H1 (cell line): Measurements from ENCODE around the gene MUS81. TPM values are rescaled to one million over a fixed set of nuclear protein-coding genes. Genes with fewer than 3 reads are reported as not detected.
A peak's percentile ranks its signal among the peaks of the same experiment; 100 is the strongest.

Experiments
- CTCF ChIA-PET: fragments of 300-600 bp; sonication (Branson Sonifier 250); formaldehyde crosslinking; loops from one replicate; lab custom pipeline; 2021; ENCODE audit not compliant: partially characterized antibody; lab: Charles Lee
- POLR2A ChIA-PET: fragments of 300-600 bp; sonication (Branson Sonifier 250); formaldehyde crosslinking; loops from one replicate; lab custom pipeline; 2021; ENCODE audit warnings: inconsistent platforms; ENCODE audit not compliant: partially characterized antibody; lab: Charles Lee
- DNase-seq, 2 experiments: peaks; one replicate each; pipeline versions ENCODE4 v3.0.0 to v3.0.0-alpha.2; 2010 to 2022; ENCODE audit warnings: low spot score in 2 of 2, low read depth in 1 of 2, mixed read lengths in 1 of 2
- FAIRE-seq: peaks from 2 replicates; lab custom pipeline; 2011; peaks lifted over from hg19 to GRCh38; lab: Jason Lieb, UNC
- H2AFZ ChIP-seq: 2 replicates; pipeline ENCODE4 v1.8.1; 2012; ENCODE audit warnings: low read length, inconsistent platforms
- H2AK5ac ChIP-seq: 2 replicates; pipeline ENCODE4 v1.6.1; 2013; ENCODE audit warnings: low read depth, low read length
- H2BK120ac ChIP-seq: replicated peaks from 2 replicates; pipeline ENCODE3; 2013; ENCODE audit warnings: low read depth, low read length, inconsistent platforms
- H2BK12ac ChIP-seq: 2 replicates; pipeline ENCODE4 v1.6.1; 2013; ENCODE audit warnings: low read depth, low read length
- H2BK15ac ChIP-seq: 2 replicates; pipeline ENCODE4 v1.6.1; 2013; ENCODE audit warnings: low read length
- H2BK20ac ChIP-seq: 2 replicates; pipeline ENCODE4 v1.6.1; 2013; ENCODE audit warnings: low read length
- H2BK5ac ChIP-seq: 2 replicates; pipeline ENCODE4 v1.6.1; 2013; ENCODE audit warnings: low read depth, low read length
- H3K14ac ChIP-seq: 2 replicates; pipeline ENCODE4 v1.6.1; 2013; ENCODE audit warnings: inconsistent platforms; ENCODE audit not compliant: insufficient read length
- H3K18ac ChIP-seq: 2 replicates; pipeline ENCODE4 v1.6.1; 2013; ENCODE audit warnings: low read length; ENCODE audit errors: extremely low read depth
- H3K23ac ChIP-seq: 2 replicates; pipeline ENCODE4 v1.6.1; 2013; ENCODE audit warnings: inconsistent platforms; ENCODE audit not compliant: insufficient read length
- H3K23me2 ChIP-seq: 2 replicates; pipeline ENCODE4 v1.6.1; 2013; ENCODE audit warnings: low read depth, low read length
- H3K27ac ChIP-seq: 2 replicates; pipeline ENCODE4 v1.6.1; 2011; ENCODE audit warnings: low read depth, low read length, inconsistent platforms
- H3K27me3 ChIP-seq, 4 experiments: replicated peaks in 1 of 4; 1 replicate in 1 of 4; 2 replicates in 3 of 4; pipeline versions ENCODE4 v1.6.1 to v1.8.1; 2011 to 2013; ENCODE audit warnings: low read length in 3 of 4, mild to moderate bottlenecking in 3 of 4, inconsistent platforms in 2 of 4, mixed read lengths in 2 of 4, moderate library complexity in 1 of 4; ENCODE audit not compliant: control insufficient read depth in 3 of 4, insufficient read depth in 3 of 4; ENCODE audit errors: extremely low read depth in 1 of 4
- H3K36me3 ChIP-seq, 4 experiments: 2 replicates each; pipeline versions ENCODE4 v1.6.1 to v1.8.1; 2011 to 2013; ENCODE audit warnings: mild to moderate bottlenecking in 4 of 4, low read length in 3 of 4, moderate library complexity in 2 of 4, control low read depth in 1 of 4, inconsistent platforms in 1 of 4; ENCODE audit not compliant: insufficient read depth in 4 of 4, control insufficient read depth in 2 of 4
- H3K4ac ChIP-seq: replicated peaks from 2 replicates; pipeline ENCODE3; 2013; ENCODE audit warnings: low read length, low read depth, mixed read lengths, inconsistent platforms; ENCODE audit not compliant: insufficient read length
- H3K4me1 ChIP-seq, 4 experiments: replicated peaks in 1 of 4; 1 replicate in 1 of 4; 2 replicates in 3 of 4; pipeline versions ENCODE4 v1.6.1 to v1.8.1; 2011 to 2013; ENCODE audit warnings: low read length in 3 of 4, inconsistent platforms in 2 of 4, mixed read lengths in 1 of 4; ENCODE audit not compliant: insufficient read depth in 4 of 4, control insufficient read depth in 3 of 4
- H3K4me2 ChIP-seq, 2 experiments: 2 replicates each; pipeline versions ENCODE4 v1.6.1 to v1.8.1; 2011 to 2013; ENCODE audit warnings: low read depth in 2 of 2, low read length in 2 of 2, control low read depth in 1 of 2, inconsistent platforms in 1 of 2, mild to moderate bottlenecking in 1 of 2; ENCODE audit not compliant: insufficient read depth in 1 of 2
- H3K4me3 ChIP-seq, 4 experiments: fragments of 200-600, 300-600 bp in 1 of 4; sonication (generic), shearing (Covaris generic), sonication (Bioruptor Twin) in 1 of 4; 2 replicates each; pipeline versions ENCODE4 v1.5.1 to v1.8.1; 2011 to 2016; ENCODE audit warnings: low read length in 4 of 4, low read depth in 3 of 4, control low read depth in 2 of 4, inconsistent platforms in 2 of 4, mild to moderate bottlenecking in 2 of 4, mixed read lengths in 1 of 4, moderate library complexity in 1 of 4; ENCODE audit not compliant: insufficient read depth in 2 of 4; ENCODE audit errors: extremely low read depth in 1 of 4
- H3K56ac ChIP-seq: replicated peaks from 2 replicates; pipeline ENCODE3; 2013; ENCODE audit warnings: low read depth, mild to moderate bottlenecking, mixed read lengths, low read length, inconsistent platforms; ENCODE audit not compliant: insufficient read length
- H3K79me1 ChIP-seq: 2 replicates; pipeline ENCODE4 v1.6.1; 2013; ENCODE audit warnings: low read depth, low read length, control low read depth
- H3K79me2 ChIP-seq, 2 experiments: 2 replicates each; pipeline versions ENCODE4 v1.6.1 to v1.8.1; 2012 to 2013; ENCODE audit warnings: low read length in 2 of 2, mild to moderate bottlenecking in 2 of 2, inconsistent platforms in 1 of 2; ENCODE audit not compliant: insufficient read depth in 2 of 2, control insufficient read depth in 1 of 2
- H3K9ac ChIP-seq, 4 experiments: replicated peaks in 1 of 4; 1 replicate in 1 of 4; 2 replicates in 3 of 4; pipeline versions ENCODE4 v1.6.1 to v1.8.1; 2011 to 2013; ENCODE audit warnings: low read depth in 3 of 4, low read length in 3 of 4, control low read depth in 2 of 4, mild to moderate bottlenecking in 2 of 4, moderate library complexity in 2 of 4, inconsistent platforms in 1 of 4; ENCODE audit errors: extremely low read depth in 1 of 4
- H3K9me3 ChIP-seq, 2 experiments: 2 replicates each; pipeline versions ENCODE4 v1.6.1 to v1.8.1; 2012 to 2013; ENCODE audit warnings: mild to moderate bottlenecking in 2 of 2, moderate library complexity in 2 of 2, control low read depth in 1 of 2, inconsistent platforms in 1 of 2, low read depth in 1 of 2, low read length in 1 of 2, mixed read lengths in 1 of 2; ENCODE audit not compliant: insufficient read depth in 2 of 2
- H4K20me1 ChIP-seq, 2 experiments: replicated peaks in 1 of 2; 2 replicates each; pipeline versions ENCODE3 to v1.8.1; 2011 to 2013; ENCODE audit warnings: inconsistent platforms in 2 of 2, low read length in 2 of 2, mild to moderate bottlenecking in 1 of 2; ENCODE audit not compliant: insufficient read depth in 2 of 2, control insufficient read depth in 1 of 2
- H4K5ac ChIP-seq: 2 replicates; pipeline ENCODE4 v1.6.1; 2013; ENCODE audit warnings: low read length, low read depth, mixed read lengths, inconsistent platforms; ENCODE audit not compliant: insufficient read length
- H4K8ac ChIP-seq: 2 replicates; pipeline ENCODE4 v1.8.0; 2013; ENCODE audit warnings: mild to moderate bottlenecking, moderate library complexity, low read length, inconsistent platforms; ENCODE audit not compliant: insufficient read depth; ENCODE audit errors: extremely low read depth
- H4K91ac ChIP-seq: replicated peaks from 2 replicates; pipeline ENCODE3; 2013; ENCODE audit warnings: low read length, mixed read lengths, inconsistent platforms; ENCODE audit not compliant: insufficient read length
- ASH2L ChIP-seq: fragments of 200-600, 300-600 bp; sonication (generic); IDR thresholded peaks from one replicate; pipeline ENCODE4 v1.7.1; 2017; ENCODE audit warnings: low read length
- BACH1 ChIP-seq: IDR thresholded peaks from 2 replicates; pipeline ENCODE4 v1.6.1; 2012; ENCODE audit warnings: low read length, improper control_type of control experiment
- CEBPB ChIP-seq: IDR thresholded peaks from 2 replicates; pipeline ENCODE4 v1.6.1; 2012; ENCODE audit warnings: low read depth, low read length
- CTBP2 ChIP-seq: IDR thresholded peaks from 2 replicates; pipeline ENCODE4 v1.7.0; 2011; ENCODE audit warnings: borderline replicate concordance, mild to moderate bottlenecking, moderate library complexity, mixed read lengths, low read length; ENCODE audit not compliant: insufficient read depth, insufficient read length
- MAFK ChIP-seq: IDR thresholded peaks from 2 replicates; pipeline ENCODE4 v1.6.1; 2012; ENCODE audit warnings: low read depth, mild to moderate bottlenecking, improper control_type of control experiment, low read length
- POLR2A ChIP-seq, 2 experiments: IDR thresholded peaks; 1 replicate in 1 of 2; 2 replicates in 1 of 2; pipeline ENCODE4 v1.6.1; 2011; ENCODE audit warnings: low read depth in 2 of 2, low read length in 2 of 2, mild to moderate bottlenecking in 2 of 2; ENCODE audit errors: control extremely low read depth in 1 of 2
- POLR2AphosphoS5 ChIP-seq: IDR thresholded peaks from 2 replicates; pipeline ENCODE4 v1.6.1; 2011; ENCODE audit warnings: low read depth, low read length
- RAD21 ChIP-seq, 2 experiments: IDR thresholded peaks in 1 of 2; conservative IDR thresholded peaks in 1 of 2; 2 replicates each; pipeline ENCODE4 v1.6.1; 2011; ENCODE audit warnings: low read depth in 2 of 2, low read length in 2 of 2, improper control_type of control experiment in 1 of 2, inconsistent platforms in 1 of 2, mild to moderate bottlenecking in 1 of 2, moderate library complexity in 1 of 2
- RBBP5 ChIP-seq: IDR thresholded peaks from 2 replicates; pipeline ENCODE4 v1.7.1; 2012; ENCODE audit warnings: low read depth, mild to moderate bottlenecking, inconsistent platforms, low read length, moderate library complexity, borderline replicate concordance
- RNF2 ChIP-seq: fragments of 200-900, 300-1000 bp; sonication (generic); IDR thresholded peaks from 2 replicates; pipeline ENCODE4 v1.7.1; 2016; ENCODE audit warnings: borderline replicate concordance, low read depth, mild to moderate bottlenecking, antibody characterized with exemption, low read length; ENCODE audit not compliant: poor library complexity, severe bottlenecking; ENCODE audit errors: missing control alignments
- SP4 ChIP-seq: IDR thresholded peaks from 2 replicates; pipeline ENCODE4 v1.6.1; 2012; ENCODE audit warnings: low read length, inconsistent platforms
- SUZ12 ChIP-seq: fragments of 200-600 bp; sonication (generic); IDR thresholded peaks from 2 replicates; pipeline ENCODE4 v1.6.1; 2012; ENCODE audit warnings: mild to moderate bottlenecking, inconsistent platforms, low read length, moderate library complexity, mixed read lengths
- TEAD4 ChIP-seq: IDR thresholded peaks from 2 replicates; pipeline ENCODE4 v1.6.1; 2012; ENCODE audit warnings: low read depth, low read length, inconsistent platforms, mixed read lengths
- WGBS, 2 experiments: shearing (Covaris generic) in 1 of 2; methylation state at CpG; one replicate each; pipeline versions ENCODE4 v1.1.6 to v1.1.7; 2013 to 2015; ENCODE audit warnings: low lambda C conversion rate in 2 of 2, mixed read lengths in 2 of 2, inconsistent platforms in 1 of 2, low coverage in 1 of 2, missing lambda C conversion rate in 1 of 2; ENCODE audit not compliant: insufficient replicate concordance in 2 of 2, insufficient coverage in 1 of 2, insufficient read length in 1 of 2; ENCODE audit errors: extremely low coverage in 1 of 2, missing lambda C conversion rate in 1 of 2; 5-methylcytosine and 5-hydroxymethylcytosine counted together
- polyA plus RNA-seq, 7 experiments: library from polyadenylated mRNA; depleted of rRNA in 3 of 7; stranded (reverse) in 5 of 7; unstranded in 2 of 7; fragments of >200 nt in 5 of 7; fragments of 200-250 nt in 2 of 7; gene quantifications; 1 replicate in 5 of 7; 2 replicates in 1 of 7; 4 replicates in 1 of 7; pipeline versions ENCODE4 v1.2.1 to v1.2.3, GENCODE V29; 2011 to 2013; ENCODE audit warnings: missing spikeins in 2 of 7, mixed read lengths in 2 of 7
- total RNA-seq: library from RNA; stranded (reverse); fragmentation: NEBNext Ultra II Directional; extraction: Animal tissue kit (Norgen Biotek cat#: 25700); gene quantifications from 2 replicates; pipeline ENCODE4 v1.2.1, GENCODE V29; 2021

MUS81 gene
- total and polyA plus RNA-seq, 2 of the 8 experiments (the other 6 are each of a cell fraction or from before 2014, with no cell fraction given): 30.2 to 31.5 TPM

DNA sequence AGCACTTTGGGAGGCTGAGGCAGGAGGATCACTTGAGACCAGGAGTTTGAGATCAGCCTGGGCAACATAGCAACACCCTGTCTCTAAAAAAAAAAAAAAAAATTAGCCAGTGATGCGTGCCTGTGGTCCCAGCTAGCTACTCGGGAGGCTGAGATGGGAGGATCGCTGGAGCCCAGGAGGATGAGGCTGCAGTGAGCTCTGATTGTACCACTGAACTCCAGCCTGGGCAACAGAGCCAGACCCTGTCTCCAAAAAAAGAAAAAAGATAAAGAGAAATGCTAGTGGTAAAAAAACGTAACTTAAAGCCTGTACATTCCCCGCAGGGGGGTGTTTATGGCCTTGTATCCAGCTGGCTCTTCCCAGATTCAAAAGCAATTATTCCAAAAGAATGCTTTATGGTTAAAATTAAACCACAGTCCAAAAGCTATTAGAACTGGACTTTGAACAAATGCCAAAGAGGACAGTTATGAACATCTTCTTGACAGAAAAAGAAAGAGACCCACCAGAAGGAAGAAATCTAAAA lies 42.9 kb upstream of the MUS81 start:
- DNase-seq (no peak), FAIRE-seq (no peak)
- Histone ChIP-seq H3K23ac (no peak overlapping the region), H3K27me3 (peaks cover 0 to 11% (median 4%) of the 10 kb centered on the region in 4 experiments; a peak in 4 of 7 replicates), H3K9me3 (no peaks in the 10 kb centered on the region), H2AFZ (0 out of 2 replicates have a peak overlapping the region, but pooled peaks have one; percentile 89), H3K79me1 (no peaks in the 10 kb centered on the region), H3K9ac (no peak overlapping the region), H3K4me3 (peak overlapping the region; percentile 41 to 74 (median 67)), H4K91ac (no peak overlapping the region), H2BK20ac (no peak overlapping the region), H3K18ac (peak overlapping the region; percentile 32; the same call in 1 of the 2 replicates), H3K56ac (no peak overlapping the region), H3K14ac (no peak overlapping the region), H2BK15ac (no peak overlapping the region), H3K36me3 (no peaks in the 10 kb centered on the region), H3K4me1 (no peaks in the 10 kb centered on the region), H2BK12ac (no peak overlapping the region), H2AK5ac (no peak overlapping the region), H3K79me2 (no peaks in the 10 kb centered on the region), H3K4me2 (peak overlapping the region; percentile 28 to 75; a peak in 3 of 4 replicates), H4K20me1 (no peaks in the 10 kb centered on the region), H4K5ac (no peak overlapping the region), H3K23me2 (0 out of 2 replicates have a peak, but pooled peaks cover 1% of the 10 kb centered on the region), H2BK5ac (no peak overlapping the region), H4K8ac (no peak overlapping the region), H3K27ac (no peak overlapping the region), H2BK120ac (no peak overlapping the region), H3K4ac (no peak overlapping the region)
- POLR2A ChIA-PET: interaction anchor here (0.8 to 1.8 kb wide), 5 partner anchors 14 to 106 kb away, joined by 3 to 7 read pairs (median 5); partner anchors contain the start of gene KAT5
- CTCF ChIA-PET: interaction anchor here (0.6 to 19.6 kb wide), 26 partner anchors 8 to 1281 kb away, joined by 3 to 347 read pairs (median 6); partner anchors contain the start of genes AP5B1, CCDC85B, FIBP and KAT5
- TF ChIP-seq POLR2A (IDR thresholded peaks at IDR 0.05; ENCODE audit: control extremely low read depth in 1 of 2, low read depth in 2 of 2, low read length in 2 of 2) (no peak), RBBP5 (no peak), RNF2 (no peak), CEBPB (no peak), ASH2L (no peak), BACH1 (no peak), SUZ12 (no peak), SP4 (no peak), CTBP2 (no peak), RAD21 (IDR thresholded peaks at IDR 0.05 in 1 of 2, conservative IDR thresholded peaks at IDR 0.05 in 1 of 2; ENCODE audit: low read depth in 2 of 2, low read length in 2 of 2) (no peak), POLR2AphosphoS5 (no peak), TEAD4 (no peak), MAFK (no peak)
- WGBS, 2 experiments: 76% methylated on average over 5 of the region's 5 CpGs; no CpG with 5 or more reads in 1 of the 2 experiments
